GM13976 (cell line): ENCODE measurements around the gene NOD1.

ENCODE experiments used
- DNase-seq: peaks from one replicate; pipeline ENCODE4 v3.0.0; 2012; ENCODE audit warnings: low spot score
- in situ Hi-C: fragments of 300-500 bp; cut with MboI; formaldehyde crosslinking; loops from one replicate; pipeline ENCODE4 v1.12.0; 2022; ENCODE audit warnings: low sequenced_read_pairs, mixed read lengths, inconsistent platforms; ENCODE audit not compliant: unreplicated experiment
- TF ChIP-seq, protein P1 (sequence below): IDR thresholded peaks from 2 replicates; pipeline ENCODE4 v1.5.1; 2012; ENCODE audit warnings: borderline replicate concordance, mild to moderate bottlenecking; ENCODE audit not compliant: insufficient read depth; ENCODE audit errors: extremely low read depth, missing control alignments, control extremely low read depth

The NOD1 gene

DNA sequence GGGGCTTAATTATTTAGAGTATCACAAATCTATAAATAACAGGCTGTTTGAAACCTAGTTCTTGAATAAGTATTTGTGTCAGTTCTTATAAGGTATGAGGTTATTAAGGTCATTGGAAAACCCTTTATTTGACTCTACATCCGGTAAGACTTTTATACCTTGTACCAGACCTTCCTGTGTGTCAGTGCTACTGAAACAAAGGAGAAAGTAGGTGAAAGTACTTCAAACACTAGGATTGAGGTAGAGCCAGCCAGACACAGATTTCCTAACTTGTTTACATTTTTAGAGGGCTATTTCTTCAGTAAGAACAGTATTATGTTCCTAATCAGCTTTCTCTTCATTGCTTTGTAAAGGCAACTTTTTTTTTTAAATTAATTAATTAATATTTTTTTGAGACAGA, 100.3 kb downstream of the NOD1 start:
- TF ChIP-seq, protein P1, sequence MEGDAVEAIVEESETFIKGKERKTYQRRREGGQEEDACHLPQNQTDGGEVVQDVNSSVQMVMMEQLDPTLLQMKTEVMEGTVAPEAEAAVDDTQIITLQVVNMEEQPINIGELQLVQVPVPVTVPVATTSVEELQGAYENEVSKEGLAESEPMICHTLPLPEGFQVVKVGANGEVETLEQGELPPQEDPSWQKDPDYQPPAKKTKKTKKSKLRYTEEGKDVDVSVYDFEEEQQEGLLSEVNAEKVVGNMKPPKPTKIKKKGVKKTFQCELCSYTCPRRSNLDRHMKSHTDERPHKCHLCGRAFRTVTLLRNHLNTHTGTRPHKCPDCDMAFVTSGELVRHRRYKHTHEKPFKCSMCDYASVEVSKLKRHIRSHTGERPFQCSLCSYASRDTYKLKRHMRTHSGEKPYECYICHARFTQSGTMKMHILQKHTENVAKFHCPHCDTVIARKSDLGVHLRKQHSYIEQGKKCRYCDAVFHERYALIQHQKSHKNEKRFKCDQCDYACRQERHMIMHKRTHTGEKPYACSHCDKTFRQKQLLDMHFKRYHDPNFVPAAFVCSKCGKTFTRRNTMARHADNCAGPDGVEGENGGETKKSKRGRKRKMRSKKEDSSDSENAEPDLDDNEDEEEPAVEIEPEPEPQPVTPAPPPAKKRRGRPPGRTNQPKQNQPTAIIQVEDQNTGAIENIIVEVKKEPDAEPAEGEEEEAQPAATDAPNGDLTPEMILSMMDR = no peak
- in situ Hi-C loops = no loop called here
- DNase-seq = no peak
